IMR-90 (cell line): ENCODE data around the gene AMPD3. TPM values are rescaled to one million over a fixed set of nuclear protein-coding genes. Genes with fewer than 3 reads are reported as not detected.
A peak's percentile ranks its signal among the peaks of the same experiment; 100 is the strongest.

Experiments used
- ATAC-seq: fragments of 200-7000 bp; cut with Tn5 transposase; 2 replicates; pipeline ENCODE4 v1.9.1; 2020; ENCODE audit warnings: low read depth, mild to moderate bottlenecking, moderate library complexity
- BruUV-seq: library from RNA; stranded (reverse); fragments of 400-500 nt; replicated peaks from 2 replicates; lab custom pipeline; 2021; lab: Mats Ljungman, UMichigan
- CTCF ChIA-PET: fragments of 300-600 bp; formaldehyde crosslinking; extraction: SDS; loops from one replicate; lab custom pipeline; 2021; ENCODE audit warnings: antibody characterized with exemption; lab: Yijun Ruan, JAX
- POLR2A ChIA-PET: fragments of 300-600 bp; sonication (Branson Sonifier 250); formaldehyde crosslinking; loops from one replicate; lab custom pipeline; 2022; ENCODE audit warnings: antibody characterized with exemption; ENCODE audit not compliant: unreplicated experiment; lab: Charles Lee
- DNase-seq: peaks from one replicate; pipeline ENCODE4 v3.0.0; 2013
- H2AFZ ChIP-seq: replicated peaks from 2 replicates; pipeline ENCODE3; 2013; ENCODE audit warnings: low read length, mild to moderate bottlenecking; ENCODE audit not compliant: poor library complexity
- H2AK5ac ChIP-seq: 2 replicates; pipeline ENCODE4 v1.6.1; 2013; ENCODE audit warnings: low read depth, low read length, inconsistent platforms
- H2AK9ac ChIP-seq: replicated peaks from 2 replicates; pipeline ENCODE3; 2013; ENCODE audit warnings: mild to moderate bottlenecking, low read depth, low read length, moderate library complexity; ENCODE audit not compliant: poor library complexity
- H2BK120ac ChIP-seq: 2 replicates; pipeline ENCODE4 v1.6.1; 2013; ENCODE audit warnings: low read depth, low read length, inconsistent platforms
- H2BK15ac ChIP-seq: 3 replicates; pipeline ENCODE4 v1.6.1; 2013; ENCODE audit warnings: low read depth, low read length, inconsistent platforms
- H2BK20ac ChIP-seq: 2 replicates; pipeline ENCODE4 v1.6.1; 2013; ENCODE audit warnings: low read depth, mild to moderate bottlenecking, inconsistent platforms, low read length, moderate library complexity
- H2BK5ac ChIP-seq: 2 replicates; pipeline ENCODE4 v1.6.1; 2013; ENCODE audit warnings: mild to moderate bottlenecking, low read depth, low read length, inconsistent platforms; ENCODE audit not compliant: poor library complexity, severe bottlenecking
- H3K14ac ChIP-seq: replicated peaks from 2 replicates; pipeline ENCODE4 v1.6.1; 2013; ENCODE audit warnings: low read depth, low read length, inconsistent platforms
- H3K18ac ChIP-seq: 2 replicates; pipeline ENCODE4 v1.6.1; 2013; ENCODE audit warnings: low read depth, low read length, control low read depth
- H3K23ac ChIP-seq: 2 replicates; pipeline ENCODE4 v1.6.1; 2013; ENCODE audit warnings: low read depth, low read length, inconsistent platforms
- H3K27ac ChIP-seq: 2 replicates; pipeline ENCODE4 v1.5.1; 2013; ENCODE audit warnings: mild to moderate bottlenecking, control low read depth, low read length; ENCODE audit not compliant: insufficient read depth
- H3K27me3 ChIP-seq: 2 replicates; pipeline ENCODE4 v1.6.1; 2013; ENCODE audit warnings: low read length; ENCODE audit not compliant: control insufficient read depth, insufficient read depth
- H3K36me3 ChIP-seq: 2 replicates; pipeline ENCODE4 v1.6.1; 2013; ENCODE audit warnings: low read length, mixed read lengths; ENCODE audit not compliant: control insufficient read depth, insufficient read depth
- H3K4ac ChIP-seq: 2 replicates; pipeline ENCODE4 v1.6.1; 2013; ENCODE audit warnings: low read depth, low read length, inconsistent platforms
- H3K4me1 ChIP-seq: 2 replicates; pipeline ENCODE4 v1.6.1; 2013; ENCODE audit warnings: low read length, mixed read lengths; ENCODE audit not compliant: control insufficient read depth, insufficient read depth
- H3K4me2 ChIP-seq: 2 replicates; pipeline ENCODE4 v1.6.1; 2013; ENCODE audit warnings: low read depth, mild to moderate bottlenecking, control low read depth, low read length, moderate library complexity
- H3K4me3 ChIP-seq: 2 replicates; pipeline ENCODE4 v1.5.1; 2013; ENCODE audit warnings: low read depth, mild to moderate bottlenecking, control low read depth, low read length, moderate library complexity; ENCODE audit not compliant: insufficient read depth
- H3K56ac ChIP-seq: 2 replicates; pipeline ENCODE4 v1.6.1; 2013; ENCODE audit warnings: low read length, inconsistent platforms; ENCODE audit not compliant: insufficient read depth; ENCODE audit errors: extremely low read depth
- H3K79me1 ChIP-seq, 2 experiments: 2 replicates each; pipeline ENCODE4 v1.6.1; 2013; ENCODE audit warnings: low read length in 2 of 2, inconsistent platforms in 1 of 2, low read depth in 1 of 2
- H3K9ac ChIP-seq: 2 replicates; pipeline ENCODE4 v1.6.1; 2013; ENCODE audit warnings: low read depth, low read length, control low read depth
- H3K9me1 ChIP-seq: 2 replicates; pipeline ENCODE4 v1.6.1; 2013; ENCODE audit warnings: low read length, inconsistent platforms; ENCODE audit not compliant: insufficient read depth
- H3K9me3 ChIP-seq: 2 replicates; pipeline ENCODE4 v1.6.1; 2013; ENCODE audit warnings: low read length; ENCODE audit not compliant: control insufficient read depth, insufficient read depth
- H4K20me1 ChIP-seq: 2 replicates; pipeline ENCODE4 v1.6.1; 2013; ENCODE audit warnings: low read length, inconsistent platforms; ENCODE audit not compliant: insufficient read depth
- H4K5ac ChIP-seq: 2 replicates; pipeline ENCODE4 v1.6.1; 2013; ENCODE audit warnings: mild to moderate bottlenecking, low read depth, low read length, control low read depth
- H4K8ac ChIP-seq, 2 experiments: 2 replicates each; pipeline ENCODE4 v1.6.1; 2013; ENCODE audit warnings: low read depth in 2 of 2, low read length in 2 of 2, control low read depth in 1 of 2, inconsistent platforms in 1 of 2
- H4K91ac ChIP-seq: 2 replicates; pipeline ENCODE4 v1.6.1; 2013; ENCODE audit warnings: low read depth, low read length, inconsistent platforms; ENCODE audit not compliant: insufficient read depth
- BHLHE40 ChIP-seq: fragments of 150-350 bp; IDR thresholded peaks from 2 replicates; pipeline ENCODE4 v1.6.1; 2016; ENCODE audit warnings: mild to moderate bottlenecking, low read depth, low read length
- CEBPB ChIP-seq: IDR thresholded peaks from 2 replicates; pipeline ENCODE4 v1.6.1; 2012; ENCODE audit warnings: low read depth, low read length, improper control_type of control experiment
- CHD1 ChIP-seq: IDR thresholded peaks from 2 replicates; pipeline ENCODE4 v1.6.1; 2012; ENCODE audit warnings: low read depth, low read length, improper control_type of control experiment
- ELK1 ChIP-seq: fragments of 150-350 bp; IDR thresholded peaks from 2 replicates; pipeline ENCODE4 v1.6.1; 2016; ENCODE audit warnings: low read depth, mild to moderate bottlenecking, low read length, moderate library complexity, borderline replicate concordance
- FOS ChIP-seq: fragments of 150-350 bp; IDR thresholded peaks from 2 replicates; pipeline ENCODE4 v1.6.1; 2016; ENCODE audit warnings: low read depth, low read length
- MAFK ChIP-seq: IDR thresholded peaks from 2 replicates; pipeline ENCODE4 v1.6.1; 2012; ENCODE audit warnings: low read depth, low read length, improper control_type of control experiment
- MAZ ChIP-seq: IDR thresholded peaks from 2 replicates; pipeline ENCODE4 v1.6.1; 2012; ENCODE audit warnings: low read depth, mild to moderate bottlenecking, low read length, improper control_type of control experiment, moderate library complexity, borderline replicate concordance
- MXI1 ChIP-seq: IDR thresholded peaks from 2 replicates; pipeline ENCODE4 v1.6.1; 2012; ENCODE audit warnings: low read depth, mild to moderate bottlenecking, low read length, moderate library complexity, borderline replicate concordance
- NFE2L2 ChIP-seq: fragments of 150-350 bp; IDR thresholded peaks from 2 replicates; pipeline ENCODE4 v1.6.1; 2016; ENCODE audit warnings: low read depth, mild to moderate bottlenecking, low read length
- POLR2A ChIP-seq: IDR thresholded peaks from 2 replicates; pipeline ENCODE4 v1.6.1; 2012; ENCODE audit warnings: mild to moderate bottlenecking, low read depth, low read length
- RAD21 ChIP-seq: IDR thresholded peaks from 2 replicates; pipeline ENCODE4 v1.6.1; 2012; ENCODE audit warnings: low read length, improper control_type of control experiment
- RCOR1 ChIP-seq: IDR thresholded peaks from 2 replicates; pipeline ENCODE4 v1.6.1; 2012; ENCODE audit warnings: mild to moderate bottlenecking, low read length, improper control_type of control experiment; ENCODE audit not compliant: insufficient replicate concordance
- RFX5 ChIP-seq: IDR thresholded peaks from 2 replicates; pipeline ENCODE4 v1.8.0; 2012; ENCODE audit warnings: low read depth, mild to moderate bottlenecking, low read length, moderate library complexity
- SMC3 ChIP-seq: fragments of 150-350 bp; IDR thresholded peaks from 2 replicates; pipeline ENCODE4 v1.6.1; 2016; ENCODE audit warnings: low read depth, mild to moderate bottlenecking, antibody characterized with exemption, low read length, moderate library complexity
- USF2 ChIP-seq: fragments of 150-350 bp; IDR thresholded peaks from 2 replicates; pipeline ENCODE4 v1.6.1; 2017; ENCODE audit warnings: mild to moderate bottlenecking, antibody characterized with exemption, low read length, low read depth
- WGBS, 2 experiments: methylation state at CpG; one replicate each; pipeline versions ENCODE4 v1.1.5 to v1.1.7; 2013; ENCODE audit warnings: missing lambda C conversion rate in 2 of 2; ENCODE audit not compliant: insufficient read length in 1 of 2; ENCODE audit errors: extremely low coverage in 2 of 2; 5-methylcytosine and 5-hydroxymethylcytosine counted together
- dilution Hi-C: fragments of 300-500 bp; cut with HindIII; formaldehyde crosslinking; loops from one replicate; pipeline ENCODE4 v1.14.3; 2018; ENCODE audit warnings: low sequenced_read_pairs; ENCODE audit not compliant: unreplicated experiment
- in situ Hi-C: fragments of 300-500 bp; cut with MboI; formaldehyde crosslinking; loops from 3 replicates; pipeline ENCODE4 v1.14.3; 2019; ENCODE audit warnings: low sequenced_read_pairs, inconsistent platforms, mixed read lengths
- intact Hi-C: fragments of 100-400 bp; cut with micrococcal nuclease; formaldehyde crosslinking; loops from 2 replicates; pipeline ENCODE4 v1.10.0; 2022
- polyA plus RNA-seq, 3 experiments: library from polyadenylated mRNA; depleted of rRNA; stranded (reverse); fragments of >200 nt; gene quantifications; 2 replicates each; pipeline ENCODE4 v1.2.3, GENCODE V29; 2012; ENCODE audit warnings: low replicate concordance in 1 of 3
- total RNA-seq: library from RNA; depleted of rRNA; stranded (reverse); fragments of >200 nt; gene quantifications from 2 replicates; pipeline ENCODE4 v1.2.3, GENCODE V29; 2012
- TF ChIP-seq, protein P1 (sequence below): conservative IDR thresholded peaks from 2 replicates; pipeline ENCODE4 v1.5.1; 2012; ENCODE audit warnings: mild to moderate bottlenecking, low read depth, low read length, improper control_type of control experiment

Gene AMPD3
- total and polyA plus RNA-seq, 2 of the 4 experiments (the other 2 are of a cell fraction), result 8.6 to 12.1 TPM

GRCh38 chr11:10487002-10487647 is 32.1 kb downstream of the AMPD3 start:
- H3K4me2 ChIP-seq, result no peak overlapping the region
- peak overlapping the region; percentile 42; the same call in 1 of the 2 replicates for H2BK120ac ChIP-seq
- peak overlapping the region; percentile 3; the same call in 1 of the 2 replicates for H4K91ac ChIP-seq
- intact Hi-C loops, result no loop called here
- 91% methylated on average over 6 of the region's 16 CpGs; no CpG with 5 or more reads in 1 of the 2 experiments for WGBS, 2 experiments
- H3K36me3 ChIP-seq, result peaks cover 36% of the 10 kb centered on the region
- dilution Hi-C loops, result no loop called here
- H3K27me3 ChIP-seq, result no peaks in the 10 kb centered on the region
- H2BK15ac ChIP-seq, result no peak overlapping the region; the same call in 2 of the 3 replicates
- peaks cover 18% of the 10 kb centered on the region for H3K9me1 ChIP-seq
- no peak overlapping the region for H3K9ac ChIP-seq
- no peak overlapping the region for H3K56ac ChIP-seq
- H4K20me1 ChIP-seq, result peaks cover 13% of the 10 kb centered on the region
- POLR2A ChIA-PET, result no interaction called here
- DNase-seq, result no peak
- CTCF ChIA-PET, result no interaction called here
- peak overlapping the region; percentile 60 for H2AK5ac ChIP-seq
- H3K9me3 ChIP-seq, result no peaks in the 10 kb centered on the region
- no peak overlapping the region for H3K27ac ChIP-seq
- H4K5ac ChIP-seq, result no peak overlapping the region
- no peak overlapping the region for H2BK5ac ChIP-seq
- H3K14ac ChIP-seq, result no peak overlapping the region
- H4K8ac ChIP-seq, result no peak overlapping the region
- BruUV-seq, result no TSS peak
- peak overlapping the region; percentile 31 for H2AK9ac ChIP-seq
- TF ChIP-seq USF2 (no peak), SMC3 (no peak), BHLHE40 (no peak), RCOR1 (no peak), RAD21 (no peak), NFE2L2 (no peak), CEBPB (no peak), ELK1 (no peak), CHD1 (no peak), MAZ (no peak), MXI1 (no peak), RFX5 (no peak), POLR2A (no peak), MAFK (no peak), FOS (no peak)
- TF ChIP-seq, protein P1, sequence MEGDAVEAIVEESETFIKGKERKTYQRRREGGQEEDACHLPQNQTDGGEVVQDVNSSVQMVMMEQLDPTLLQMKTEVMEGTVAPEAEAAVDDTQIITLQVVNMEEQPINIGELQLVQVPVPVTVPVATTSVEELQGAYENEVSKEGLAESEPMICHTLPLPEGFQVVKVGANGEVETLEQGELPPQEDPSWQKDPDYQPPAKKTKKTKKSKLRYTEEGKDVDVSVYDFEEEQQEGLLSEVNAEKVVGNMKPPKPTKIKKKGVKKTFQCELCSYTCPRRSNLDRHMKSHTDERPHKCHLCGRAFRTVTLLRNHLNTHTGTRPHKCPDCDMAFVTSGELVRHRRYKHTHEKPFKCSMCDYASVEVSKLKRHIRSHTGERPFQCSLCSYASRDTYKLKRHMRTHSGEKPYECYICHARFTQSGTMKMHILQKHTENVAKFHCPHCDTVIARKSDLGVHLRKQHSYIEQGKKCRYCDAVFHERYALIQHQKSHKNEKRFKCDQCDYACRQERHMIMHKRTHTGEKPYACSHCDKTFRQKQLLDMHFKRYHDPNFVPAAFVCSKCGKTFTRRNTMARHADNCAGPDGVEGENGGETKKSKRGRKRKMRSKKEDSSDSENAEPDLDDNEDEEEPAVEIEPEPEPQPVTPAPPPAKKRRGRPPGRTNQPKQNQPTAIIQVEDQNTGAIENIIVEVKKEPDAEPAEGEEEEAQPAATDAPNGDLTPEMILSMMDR, result no peak
- H2AFZ ChIP-seq, result no peak overlapping the region
- peak overlapping the region; percentile 25 for H3K4ac ChIP-seq
- in situ Hi-C loops, result no loop called here
- H3K79me1 ChIP-seq, result peaks cover 11 to 49% of the 10 kb centered on the region in 2 experiments; a peak in 3 of 4 replicates
- peaks cover 20% of the 10 kb centered on the region for H3K4me1 ChIP-seq
- no peak overlapping the region for H3K4me3 ChIP-seq
- H3K18ac ChIP-seq, result no peak overlapping the region
- H2BK20ac ChIP-seq, result peak overlapping the region; percentile 56; the same call in 1 of the 2 replicates
- no peak overlapping the region for H3K23ac ChIP-seq
- ATAC-seq, result no peak
